GM18907 (cell line): ENCODE results near the gene POLR3GL.

Experiments
- ATAC-seq: cut with Tn5 transposase; IDR thresholded peaks from one replicate; pipeline ENCODE4 v1.9.1; 2021; ENCODE audit warnings: mild to moderate bottlenecking, moderate library complexity; ENCODE audit not compliant: unreplicated experiment

POLR3GL gene

GRCh38 chr1:145972580-145972979 lies 8.1 kb downstream of the POLR3GL start:
- ATAC-seq = no peak

GRCh38 chr1:145974721-145975120 lies 10.2 kb downstream of the POLR3GL start:
- no peak for ATAC-seq

GRCh38 chr1:145975216-145975615 lies 10.7 kb downstream of the POLR3GL start:
- ATAC-seq = no peak

- ATAC-seq = no peak
These were observed 12.5 kb downstream of the POLR3GL start for GRCh38 chr1:145977016-145977415.

GRCh38 chr1:145977486-145978470 lies 13.3 kb downstream of the POLR3GL start:
- peak; percentile 29 for ATAC-seq

- ATAC-seq = no peak
These were observed 14.0 kb downstream of the POLR3GL start for GRCh38 chr1:145978471-145978853.

GRCh38 chr1:145978854-145979745 lies 14.6 kb downstream of the POLR3GL start:
- ATAC-seq = peak; percentile 87

- no peak for ATAC-seq
These were observed 15.4 kb downstream of the POLR3GL start for GRCh38 chr1:145979746-145980456.

GRCh38 chr1:145980457-145980994 lies 16.0 kb downstream of the POLR3GL start:
- ATAC-seq = no peak

GRCh38 chr1:145982010-145982723 lies 17.7 kb downstream of the POLR3GL start:
- no peak for ATAC-seq

- no peak for ATAC-seq
These were observed 18.8 kb downstream of the POLR3GL start for GRCh38 chr1:145983206-145983675.

- ATAC-seq = no peak
These were observed 19.7 kb downstream of the POLR3GL start for GRCh38 chr1:145983960-145984830.

GRCh38 chr1:145985129-145985501 lies 20.6 kb downstream of the POLR3GL start:
- no peak for ATAC-seq

GRCh38 chr1:145985502-145986439 lies 21.3 kb downstream of the POLR3GL start:
- ATAC-seq = no peak

- ATAC-seq = no peak
These were observed 22.1 kb downstream of the POLR3GL start for GRCh38 chr1:145986551-145986950.

GRCh38 chr1:145987926-145988325 lies 23.4 kb downstream of the POLR3GL start:
- no peak for ATAC-seq

- no peak for ATAC-seq
These were observed 24.3 kb downstream of the POLR3GL start for GRCh38 chr1:145988773-145989172.
